ENCODE measurements around the gene USP44. TPM values are rescaled to one million over a fixed set of nuclear protein-coding genes. Genes with fewer than 3 reads are reported as not detected.

The USP44 gene
- total RNA-seq, 1 donor from 2014 or later: 10.4 TPM

GRCh38 chr12:95473884-95474659 lies 77.2 kb downstream of the USP44 start, which contains the start of gene METAP2:
Gene METAP2, plus strand, starts transcription at chr12:95474152. Its CDS starts 28 bp downstream, at chr12:95474180.
- peak; percentile 96 for DNase-seq (ENCODE audit: low spot score)
- peaks cover 3% of the 10 kb centered on the region for H3K27me3 Mint-ChIP-seq (ENCODE audit: unreplicated experiment)
- H3K27ac Mint-ChIP-seq (ENCODE audit: unreplicated experiment): peak within 1 kb of the TSS; percentile 99
- peaks cover 27% of the 10 kb centered on the region for H3K4me1 Mint-ChIP-seq (ENCODE audit: unreplicated experiment)
- H3K9me3 Mint-ChIP-seq (ENCODE audit: unreplicated experiment): no peaks in the 10 kb centered on the region
- H3K36me3 Mint-ChIP-seq (ENCODE audit: low read depth, unreplicated experiment): peaks cover 14% of the 10 kb centered on the region
- H3K4me3 Mint-ChIP-seq (ENCODE audit: unreplicated experiment): peak within 1 kb of the TSS; percentile 100
- TF ChIP-seq CTCF (IDR thresholded peaks at IDR 0.05; ENCODE audit: unreplicated experiment): no peak

- no peak for TF ChIP-seq CTCF (IDR thresholded peaks at IDR 0.05; ENCODE audit: unreplicated experiment)
- Mint-ChIP-seq H3K4me1 (ENCODE audit: unreplicated experiment) (peaks cover 26% of the 10 kb centered on the region), H3K4me3 (ENCODE audit: unreplicated experiment) (peak overlapping the region; percentile 100), H3K27me3 (ENCODE audit: unreplicated experiment) (peaks cover 3% of the 10 kb centered on the region), H3K27ac (ENCODE audit: unreplicated experiment) (peak overlapping the region; percentile 99), H3K9me3 (ENCODE audit: unreplicated experiment) (no peaks in the 10 kb centered on the region), H3K36me3 (ENCODE audit: low read depth, unreplicated experiment) (peaks cover 9% of the 10 kb centered on the region)
- peak; percentile 27 for DNase-seq (ENCODE audit: low spot score)
Observed at GRCh38 chr12:95473231-95473883, 77.9 kb downstream of the USP44 start.

GRCh38 chr12:95470300-95470699 lies 81.0 kb downstream of the USP44 start:
- no peaks in the 10 kb centered on the region for H3K9me3 Mint-ChIP-seq (ENCODE audit: unreplicated experiment)
- H3K27ac Mint-ChIP-seq (ENCODE audit: unreplicated experiment): no peak overlapping the region
- peaks cover 9% of the 10 kb centered on the region for H3K27me3 Mint-ChIP-seq (ENCODE audit: unreplicated experiment)
- H3K4me3 Mint-ChIP-seq (ENCODE audit: unreplicated experiment): no peak overlapping the region
- no peak for DNase-seq (ENCODE audit: low spot score)
- H3K36me3 Mint-ChIP-seq (ENCODE audit: low read depth, unreplicated experiment): peaks cover 4% of the 10 kb centered on the region
- peaks cover 20% of the 10 kb centered on the region for H3K4me1 Mint-ChIP-seq (ENCODE audit: unreplicated experiment)
- TF ChIP-seq CTCF (IDR thresholded peaks at IDR 0.05; ENCODE audit: unreplicated experiment): no peak

Other genes with a start within 250 kb of the USP44 start
- 69.6 TPM for gene METAP2, start 77.3 kb downstream of the USP44 start, total RNA-seq (ENCODE audit: unreplicated experiment)
- 0.13 TPM for gene NTN4, start 239.3 kb upstream of the USP44 start, total RNA-seq (ENCODE audit: unreplicated experiment)

Measured in endothelial cell (in vitro differentiated cells).